PC-3 (cell line): ENCODE results near the gene NFKBIL1. TPM values are rescaled to one million over a fixed set of nuclear protein-coding genes. Genes with fewer than 3 reads are reported as not detected.
"Not testable (repeated sequence)": the region's sequence is repeated elsewhere in the genome, so short reads cannot be mapped to it uniquely, and the experiment has no call there.

ENCODE experiments used
- ATAC-seq: fragments of 200-7000 bp; cut with Tn5 transposase; 2 replicates; pipeline ENCODE4 v1.9.1; 2020; ENCODE audit warnings: mild to moderate bottlenecking, moderate library complexity
- BruUV-seq: library from RNA; stranded (reverse); fragments of 400-500 nt; replicated peaks from 2 replicates; lab custom pipeline; 2021; lab: Mats Ljungman, UMichigan
- CTCF ChIA-PET: fragments of 300-600 bp; sonication (Branson Sonifier 250); formaldehyde crosslinking; loops from one replicate; lab custom pipeline; 2022; ENCODE audit warnings: antibody characterized with exemption; lab: Charles Lee
- POLR2A ChIA-PET: fragments of 300-600 bp; sonication (Branson Sonifier 250); formaldehyde crosslinking; loops from one replicate; lab custom pipeline; 2022; ENCODE audit warnings: antibody characterized with exemption; ENCODE audit not compliant: unreplicated experiment; lab: Charles Lee
- DNase-seq: peaks from one replicate; pipeline ENCODE4 v3.0.0-alpha.2; 2015
- H2AFZ ChIP-seq: fragments of 300-600 bp; sonication (generic); 2 replicates; pipeline ENCODE4 v1.6.0; 2016; ENCODE audit warnings: antibody characterized with exemption, low read length
- H3F3A ChIP-seq: fragments of 300-600 bp; sonication (generic); one replicate; pipeline ENCODE4 v1.6.0; 2017; ENCODE audit warnings: antibody characterized with exemption, low read length, control low read depth, mild to moderate bottlenecking; ENCODE audit not compliant: unreplicated experiment
- H3K27ac ChIP-seq: fragments of 300-600 bp; sonication (generic); 2 replicates; pipeline ENCODE4 v1.5.1; 2016; ENCODE audit warnings: mild to moderate bottlenecking, low read length
- H3K27me3 ChIP-seq: fragments of 300-600 bp; sonication (generic); 2 replicates; pipeline ENCODE4 v1.6.1; 2016; ENCODE audit warnings: low read length, mixed read lengths
- H3K36me3 ChIP-seq: fragments of 300-600 bp; sonication (generic); 2 replicates; pipeline ENCODE4 v1.6.1; 2016; ENCODE audit warnings: low read depth, mixed run types, low read length, mixed read lengths
- H3K4me1 ChIP-seq: fragments of 300-600 bp; sonication (generic); 2 replicates; pipeline ENCODE4 v1.5.1; 2016; ENCODE audit warnings: low read length; ENCODE audit not compliant: insufficient read depth
- H3K4me2 ChIP-seq: fragments of 300-600 bp; sonication (generic); 2 replicates; pipeline ENCODE4 v1.6.0; 2016; ENCODE audit warnings: low read length
- H3K4me3 ChIP-seq: fragments of 300-600 bp; sonication (generic); 2 replicates; pipeline ENCODE4 v1.5.1; 2016; ENCODE audit warnings: mild to moderate bottlenecking, low read length, mixed read lengths
- H3K79me2 ChIP-seq: fragments of 300-600 bp; sonication (generic); 2 replicates; pipeline ENCODE4 v1.6.1; 2017; ENCODE audit warnings: low read length, mixed read lengths
- H3K9ac ChIP-seq: fragments of 300-600 bp; sonication (generic); 2 replicates; pipeline ENCODE4 v1.6.0; 2016; ENCODE audit warnings: mild to moderate bottlenecking, low read length
- H3K9me2 ChIP-seq: fragments of 300-600 bp; sonication (generic); replicated peaks from 2 replicates; pipeline ENCODE4 v1.6.1; 2016; ENCODE audit warnings: mixed run types, low read length, mixed read lengths
- H3K9me3 ChIP-seq: fragments of 300-600 bp; sonication (generic); 2 replicates; pipeline ENCODE4 v1.6.1; 2016; ENCODE audit warnings: low read length, mixed read lengths
- H4K20me1 ChIP-seq: fragments of 300-600 bp; sonication (generic); 2 replicates; pipeline ENCODE4 v1.6.1; 2016; ENCODE audit warnings: low read length, mixed read lengths
- EZH2 ChIP-seq: fragments of 300-600 bp; sonication (generic); IDR thresholded peaks from one replicate; pipeline ENCODE4 v1.6.1; 2017; ENCODE audit warnings: antibody characterized with exemption, mild to moderate bottlenecking, low read length; ENCODE audit not compliant: unreplicated experiment
- EZH2phosphoT487 ChIP-seq: fragments of 300-600 bp; sonication (generic); IDR thresholded peaks from 2 replicates; pipeline ENCODE4 v1.6.1; 2018; ENCODE audit warnings: mild to moderate bottlenecking, antibody characterized with exemption, low read length, borderline replicate concordance
- intact Hi-C: fragments of 100-400 bp; cut with micrococcal nuclease; formaldehyde crosslinking; loops from 2 replicates; pipeline ENCODE4 v1.9.0; 2023
- total RNA-seq: library from RNA; depleted of rRNA; stranded (reverse); fragments of >200 nt; gene quantifications from 2 replicates; pipeline ENCODE4 v1.2.3, GENCODE V29; 2014
- TF ChIP-seq, protein P1 (sequence below): fragments of 300-600 bp; sonication (generic); conservative IDR thresholded peaks from 2 replicates; pipeline ENCODE4 v1.5.1; 2017; ENCODE audit warnings: antibody characterized with exemption, low read depth, mild to moderate bottlenecking, low read length

Gene NFKBIL1
- total RNA-seq, 1 experiment from 2014 or later: 38.2 TPM

DNA sequence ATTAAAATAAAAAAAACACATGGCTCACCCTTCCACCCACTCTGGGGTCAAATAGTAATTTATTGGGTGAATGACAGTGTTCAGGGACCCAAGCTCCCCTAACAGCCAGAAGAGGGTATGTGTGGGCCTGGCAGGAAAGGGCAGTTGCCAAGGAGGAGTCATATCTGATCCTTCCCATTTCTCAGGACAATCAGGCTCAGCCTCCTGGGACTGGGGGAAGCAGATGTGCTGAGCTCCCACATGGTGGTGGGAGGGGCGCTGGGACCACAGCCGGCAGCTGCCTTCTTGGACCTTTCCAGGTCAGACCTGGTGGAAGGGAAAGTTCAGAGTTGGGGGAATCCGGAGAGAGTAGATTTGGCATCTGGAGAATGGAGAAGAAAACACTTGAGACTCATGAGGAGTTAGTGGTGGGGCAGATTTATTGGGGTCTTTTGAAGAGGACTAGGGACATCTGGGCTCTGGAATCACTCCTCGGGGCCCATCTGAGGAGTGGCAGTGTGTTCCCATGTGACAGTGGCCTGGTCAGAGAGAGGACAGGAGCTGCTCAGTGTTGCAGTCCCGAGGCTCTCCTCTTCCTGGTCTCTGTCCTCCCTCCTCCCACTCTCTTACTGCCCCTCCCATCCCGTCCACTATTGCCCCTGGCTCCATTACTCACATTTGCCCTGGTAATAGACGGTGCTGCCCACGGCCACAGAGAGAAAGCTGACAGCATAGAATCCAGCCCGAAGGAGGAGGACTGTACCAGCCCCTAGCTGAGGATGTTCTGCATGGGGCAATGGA is 41.7 kb downstream of the NFKBIL1 start:
- TF ChIP-seq EZH2phosphoT487 (no peak), EZH2 (no peak)
- TF ChIP-seq, protein P1, sequence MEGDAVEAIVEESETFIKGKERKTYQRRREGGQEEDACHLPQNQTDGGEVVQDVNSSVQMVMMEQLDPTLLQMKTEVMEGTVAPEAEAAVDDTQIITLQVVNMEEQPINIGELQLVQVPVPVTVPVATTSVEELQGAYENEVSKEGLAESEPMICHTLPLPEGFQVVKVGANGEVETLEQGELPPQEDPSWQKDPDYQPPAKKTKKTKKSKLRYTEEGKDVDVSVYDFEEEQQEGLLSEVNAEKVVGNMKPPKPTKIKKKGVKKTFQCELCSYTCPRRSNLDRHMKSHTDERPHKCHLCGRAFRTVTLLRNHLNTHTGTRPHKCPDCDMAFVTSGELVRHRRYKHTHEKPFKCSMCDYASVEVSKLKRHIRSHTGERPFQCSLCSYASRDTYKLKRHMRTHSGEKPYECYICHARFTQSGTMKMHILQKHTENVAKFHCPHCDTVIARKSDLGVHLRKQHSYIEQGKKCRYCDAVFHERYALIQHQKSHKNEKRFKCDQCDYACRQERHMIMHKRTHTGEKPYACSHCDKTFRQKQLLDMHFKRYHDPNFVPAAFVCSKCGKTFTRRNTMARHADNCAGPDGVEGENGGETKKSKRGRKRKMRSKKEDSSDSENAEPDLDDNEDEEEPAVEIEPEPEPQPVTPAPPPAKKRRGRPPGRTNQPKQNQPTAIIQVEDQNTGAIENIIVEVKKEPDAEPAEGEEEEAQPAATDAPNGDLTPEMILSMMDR: no peak
- Histone ChIP-seq H3K9me3 (no peaks in the 10 kb centered on the region), H4K20me1 (no peaks in the 10 kb centered on the region), H3K36me3 (no peaks in the 10 kb centered on the region), H2AFZ (no peak overlapping the region), H3K79me2 (no peaks in the 10 kb centered on the region), H3K27me3 (no peaks in the 10 kb centered on the region), H3K4me1 (no peaks in the 10 kb centered on the region), H3K9ac (no peak overlapping the region), H3F3A (no peaks in the 10 kb centered on the region), H3K4me2 (no peak overlapping the region), H3K4me3 (no peak overlapping the region), H3K9me2 (no peaks in the 10 kb centered on the region), H3K27ac (no peak overlapping the region)
- POLR2A ChIA-PET: no interaction called here
- CTCF ChIA-PET: no interaction called here
- no TSS peak for BruUV-seq
- DNase-seq (peak; percentile 7), ATAC-seq (no peak)
- intact Hi-C loops: no loop called here

DNA sequence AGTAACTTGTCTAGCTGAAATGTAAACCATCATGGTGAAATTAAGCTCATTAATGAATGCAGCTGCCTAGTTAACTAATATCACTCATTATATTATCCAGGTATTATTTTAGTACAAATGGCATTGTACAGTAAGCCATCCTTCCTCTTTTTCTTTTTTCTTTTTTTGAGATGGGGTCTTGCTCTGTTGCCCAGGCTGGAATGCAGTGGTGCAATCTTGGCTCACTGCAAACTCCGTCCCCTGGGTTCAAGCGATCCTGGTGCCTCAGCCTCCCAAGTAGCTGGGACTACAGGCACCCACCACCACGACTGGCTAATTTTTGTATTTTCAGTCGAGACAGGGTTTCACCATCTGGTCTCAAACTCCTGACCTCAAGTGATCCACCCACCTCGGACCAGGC is 43.3 kb downstream of the NFKBIL1 start:
- intact Hi-C loops, H3K27me3 ChIP-seq, H4K20me1 ChIP-seq, H3K27ac ChIP-seq, H3K4me1 ChIP-seq, H3K4me3 ChIP-seq, DNase-seq, H2AFZ ChIP-seq, H3K9ac ChIP-seq, H3K79me2 ChIP-seq, H3K36me3 ChIP-seq, H3K9me3 ChIP-seq, H3K4me2 ChIP-seq, ATAC-seq, H3K9me2 ChIP-seq, BruUV-seq, H3F3A ChIP-seq, CTCF ChIA-PET, POLR2A ChIA-PET: not testable (repeated sequence)

DNA sequence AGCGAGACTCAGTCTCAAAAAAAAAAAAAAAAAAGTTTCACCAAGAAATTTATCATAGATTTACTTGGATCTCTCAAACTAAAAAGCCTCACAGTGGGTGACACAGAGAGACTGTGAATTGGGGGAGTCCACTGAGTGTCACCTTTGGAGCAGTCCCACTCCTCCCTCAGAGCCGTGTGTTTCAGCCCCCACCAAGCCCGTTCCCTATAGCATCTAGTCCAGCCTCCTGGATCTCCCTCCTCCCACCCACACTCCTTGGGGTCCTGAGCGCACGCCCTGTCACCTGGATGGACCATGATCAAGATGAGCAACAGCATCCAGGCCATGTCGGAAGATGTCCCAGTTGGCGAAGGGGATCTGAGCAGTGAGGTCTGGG is 45.0 kb downstream of the NFKBIL1 start:
- no peak for ATAC-seq
- no peaks in the 10 kb centered on the region for H3K79me2 ChIP-seq
- no peaks in the 10 kb centered on the region for H3K4me1 ChIP-seq
- no peak overlapping the region for H3K4me2 ChIP-seq
- H3K27me3 ChIP-seq: no peaks in the 10 kb centered on the region
- H3K36me3 ChIP-seq: no peaks in the 10 kb centered on the region
- no peaks in the 10 kb centered on the region for H4K20me1 ChIP-seq
- no TSS peak for BruUV-seq
- CTCF ChIA-PET: no interaction called here
- POLR2A ChIA-PET: interaction anchor here (0.5 kb wide), 1 partner anchor 72 kb away, joined by 5 read pairs; the partner anchor contains the start of gene GPANK1
- H3K27ac ChIP-seq: no peak overlapping the region
- H3F3A ChIP-seq: no peaks in the 10 kb centered on the region
- H3K9ac ChIP-seq: no peak overlapping the region
- TF ChIP-seq EZH2phosphoT487: no peak
- no peak for TF ChIP-seq EZH2
- TF ChIP-seq, protein P1: no peak
- DNase-seq: no peak
- intact Hi-C loops: no loop called here
- no peaks in the 10 kb centered on the region for H3K9me3 ChIP-seq
- no peak overlapping the region for H2AFZ ChIP-seq
- H3K9me2 ChIP-seq: no peaks in the 10 kb centered on the region
- H3K4me3 ChIP-seq: no peak overlapping the region
